Hepatocyte (in vitro differentiated cells): Measurements from ENCODE around the gene ARRB1. TPM values are rescaled to one million over a fixed set of nuclear protein-coding genes. Genes with fewer than 3 reads are reported as not detected.

Source experiments
- DNase-seq: peaks from one replicate; pipeline ENCODE4 v3.0.0-alpha.2; 2016; ENCODE audit warnings: low spot score
- H2AFZ ChIP-seq: fragments of 200-600 bp; sonication (generic); 2 replicates; pipeline ENCODE4 v1.6.0; 2016; ENCODE audit warnings: antibody characterized with exemption, mild to moderate bottlenecking
- H3K27ac ChIP-seq: fragments of 200-600 bp; sonication (generic); 2 replicates; pipeline ENCODE4 v1.5.1; 2016; ENCODE audit warnings: mild to moderate bottlenecking
- H3K27me3 ChIP-seq: fragments of 200-600 bp; sonication (generic); 2 replicates; pipeline ENCODE4 v1.6.1; 2016
- H3K36me3 ChIP-seq: fragments of 200-600 bp; sonication (generic); replicated peaks from 2 replicates; pipeline ENCODE4 v1.5.1; 2016; ENCODE audit warnings: low read depth; ENCODE audit not compliant: insufficient read depth
- H3K4me1 ChIP-seq: fragments of 200-600 bp; sonication (generic); 2 replicates; pipeline ENCODE4 v1.5.1; 2016; ENCODE audit warnings: mild to moderate bottlenecking, moderate library complexity; ENCODE audit not compliant: insufficient read depth
- H3K4me2 ChIP-seq: fragments of 200-600 bp; sonication (generic); 2 replicates; pipeline ENCODE4 v1.6.0; 2016
- H3K4me3 ChIP-seq: fragments of 200-600 bp; sonication (generic); 2 replicates; pipeline ENCODE4 v1.5.1; 2016; ENCODE audit warnings: mild to moderate bottlenecking
- H3K79me2 ChIP-seq: fragments of 200-600 bp; sonication (generic); 2 replicates; pipeline ENCODE4 v1.6.0; 2017; ENCODE audit warnings: mild to moderate bottlenecking
- H3K9me2 ChIP-seq: fragments of 200-600 bp; sonication (generic); replicated peaks from 2 replicates; pipeline ENCODE4 v1.6.0; 2017; ENCODE audit warnings: mild to moderate bottlenecking; ENCODE audit not compliant: insufficient read depth
- H3K9me3 ChIP-seq: fragments of 200-600 bp; sonication (generic); 2 replicates; pipeline ENCODE4 v1.5.1; 2016; ENCODE audit warnings: low read depth, mild to moderate bottlenecking
- H4K20me1 ChIP-seq: fragments of 200-600 bp; sonication (generic); 2 replicates; pipeline ENCODE4 v1.6.0; 2016; ENCODE audit warnings: mild to moderate bottlenecking; ENCODE audit not compliant: insufficient read depth, poor library complexity, severe bottlenecking
- CTCF ChIP-seq: fragments of 200-600 bp; sonication (generic); IDR thresholded peaks from 2 replicates; pipeline ENCODE4 v1.5.1; 2016; ENCODE audit warnings: antibody characterized with exemption, mild to moderate bottlenecking; ENCODE audit not compliant: poor library complexity
- EZH2 ChIP-seq: fragments of 200-600 bp; sonication (generic); IDR thresholded peaks from 2 replicates; pipeline ENCODE4 v1.6.1; 2016; ENCODE audit warnings: antibody characterized with exemption, mild to moderate bottlenecking, borderline replicate concordance
- EZH2phosphoT487 ChIP-seq: fragments of 200-600 bp; sonication (generic); IDR thresholded peaks from one replicate; pipeline ENCODE4 v1.6.1; 2018; ENCODE audit warnings: antibody characterized with exemption, mild to moderate bottlenecking, low read depth, moderate library complexity; ENCODE audit not compliant: unreplicated experiment, severe bottlenecking
- WGBS: methylation state at CpG from one replicate; pipeline ENCODE4 v1.1.6; 2016; ENCODE audit warnings: low lambda C conversion rate; ENCODE audit errors: missing lambda C conversion rate; 5-methylcytosine and 5-hydroxymethylcytosine counted together
- polyA plus RNA-seq: library from polyadenylated mRNA; unstranded; fragments of >200 nt; fragmentation: Nextera tagmentation; extraction: Ambion mirVana; gene quantifications from 2 replicates; pipeline ENCODE4 v1.2.1, GENCODE V29; 2016
- total RNA-seq: library from RNA; depleted of rRNA; stranded (reverse); fragments of >200 nt; gene quantifications from 2 replicates; pipeline ENCODE4 v1.2.3, GENCODE V29; 2014

ARRB1 gene
- total and polyA plus RNA-seq, 2 experiments from 2014 or later = 16.2 to 83.2 TPM

GRCh38 chr11:75346296-75346695 is 5.2 kb downstream of the ARRB1 start:
- no peak overlapping the region for H2AFZ ChIP-seq
- H4K20me1 ChIP-seq = no peaks in the 10 kb centered on the region
- DNase-seq = no peak
- H3K9me3 ChIP-seq = no peaks in the 10 kb centered on the region
- no peak overlapping the region for H3K4me3 ChIP-seq
- no peaks in the 10 kb centered on the region for H3K36me3 ChIP-seq
- no peaks in the 10 kb centered on the region for H3K9me2 ChIP-seq
- H3K27me3 ChIP-seq = no peaks in the 10 kb centered on the region
- H3K4me2 ChIP-seq = no peak overlapping the region
- H3K79me2 ChIP-seq = peaks cover 88% of the 10 kb centered on the region
- WGBS = 83% methylated on average over 4 of the region's 4 CpGs
- no peak for TF ChIP-seq CTCF
- TF ChIP-seq EZH2phosphoT487 = no peak
- no peak for TF ChIP-seq EZH2
- H3K4me1 ChIP-seq = peaks cover 95% of the 10 kb centered on the region
- H3K27ac ChIP-seq = peak overlapping the region; percentile 84

GRCh38 chr11:75345455-75346160 is 5.9 kb downstream of the ARRB1 start:
- no peak overlapping the region for H3K4me2 ChIP-seq
- no peak for DNase-seq
- H3K9me3 ChIP-seq = no peaks in the 10 kb centered on the region
- TF ChIP-seq EZH2phosphoT487 (no peak), CTCF (no peak), EZH2 (no peak)
- no peaks in the 10 kb centered on the region for H3K36me3 ChIP-seq
- H2AFZ ChIP-seq = no peak overlapping the region
- no peaks in the 10 kb centered on the region for H3K27me3 ChIP-seq
- peaks cover 99% of the 10 kb centered on the region for H3K4me1 ChIP-seq
- no peaks in the 10 kb centered on the region for H3K9me2 ChIP-seq
- H4K20me1 ChIP-seq = no peaks in the 10 kb centered on the region
- peak overlapping the region; percentile 84 for H3K27ac ChIP-seq
- peaks cover 87% of the 10 kb centered on the region for H3K79me2 ChIP-seq
- no peak overlapping the region for H3K4me3 ChIP-seq
- 92% methylated on average over 8 of the region's 8 CpGs for WGBS

GRCh38 chr11:75344761-75345454 is 6.6 kb downstream of the ARRB1 start:
- Histone ChIP-seq H3K4me1 (peaks cover 99% of the 10 kb centered on the region), H3K9me3 (no peaks in the 10 kb centered on the region), H3K36me3 (no peaks in the 10 kb centered on the region), H3K9me2 (no peaks in the 10 kb centered on the region), H3K27me3 (no peaks in the 10 kb centered on the region), H2AFZ (no peak overlapping the region), H3K4me2 (peak overlapping the region; percentile 21), H3K27ac (peak overlapping the region; percentile 84), H4K20me1 (no peaks in the 10 kb centered on the region), H3K4me3 (no peak overlapping the region), H3K79me2 (peaks cover 83% of the 10 kb centered on the region)
- no peak for DNase-seq
- TF ChIP-seq CTCF (no peak), EZH2 (no peak), EZH2phosphoT487 (no peak)
- 82% methylated on average over 11 of the region's 11 CpGs for WGBS
